H9 (cell line): ENCODE measurements around the gene RNF227. TPM values are rescaled to one million over a fixed set of nuclear protein-coding genes. Genes with fewer than 3 reads are reported as not detected.

ENCODE experiments used
- DNase-seq: peaks from one replicate; pipeline ENCODE4 v3.0.0-alpha.2; 2017
- H2AFZ ChIP-seq: one replicate; pipeline ENCODE4 v1.6.1; 2013; ENCODE audit warnings: mild to moderate bottlenecking, low read length, control low read depth, moderate library complexity
- H2AK5ac ChIP-seq: 2 replicates; pipeline ENCODE4 v1.6.1; 2013; ENCODE audit warnings: low read length, control low read depth, mixed read lengths; ENCODE audit not compliant: insufficient read length
- H2BK120ac ChIP-seq: one replicate; pipeline ENCODE4 v1.6.1; 2013; ENCODE audit warnings: low read depth, mild to moderate bottlenecking, low read length, control low read depth, inconsistent platforms; ENCODE audit not compliant: poor library complexity, severe bottlenecking
- H2BK12ac ChIP-seq: 2 replicates; pipeline ENCODE4 v1.6.1; 2013; ENCODE audit warnings: low read length, control low read depth, mixed read lengths, low read depth; ENCODE audit not compliant: insufficient read length
- H2BK15ac ChIP-seq: 2 replicates; pipeline ENCODE4 v1.6.1; 2013; ENCODE audit warnings: low read depth, low read length, control low read depth
- H2BK20ac ChIP-seq: one replicate; pipeline ENCODE4 v1.6.1; 2013; ENCODE audit warnings: low read depth, mild to moderate bottlenecking, low read length, control low read depth, inconsistent platforms; ENCODE audit not compliant: poor library complexity, severe bottlenecking
- H2BK5ac ChIP-seq: 2 replicates; pipeline ENCODE4 v1.6.1; 2013; ENCODE audit warnings: low read length, control low read depth, mixed read lengths; ENCODE audit not compliant: insufficient read length
- H3K14ac ChIP-seq: 2 replicates; pipeline ENCODE4 v1.6.1; 2013; ENCODE audit warnings: low read length, control low read depth; ENCODE audit not compliant: insufficient read depth
- H3K18ac ChIP-seq: 2 replicates; pipeline ENCODE4 v1.6.1; 2013; ENCODE audit warnings: low read depth, mild to moderate bottlenecking, mixed read lengths, low read length, control low read depth; ENCODE audit not compliant: insufficient read length
- H3K23ac ChIP-seq: 2 replicates; pipeline ENCODE4 v1.6.1; 2013; ENCODE audit warnings: low read length, control low read depth, mixed read lengths, low read depth; ENCODE audit not compliant: insufficient read length
- H3K23me2 ChIP-seq: 2 replicates; pipeline ENCODE4 v1.6.1; 2013; ENCODE audit warnings: low read depth, mild to moderate bottlenecking, mixed read lengths, low read length, control low read depth; ENCODE audit not compliant: insufficient read length, poor library complexity, severe bottlenecking
- H3K27ac ChIP-seq: 2 replicates; pipeline ENCODE4 v1.5.1; 2013; ENCODE audit warnings: low read length, control low read depth, mixed read lengths, low read depth; ENCODE audit not compliant: insufficient read length
- H3K27me3 ChIP-seq: 2 replicates; pipeline ENCODE4 v1.6.1; 2013; ENCODE audit warnings: low read length, control low read depth, inconsistent platforms; ENCODE audit not compliant: insufficient read depth
- H3K4ac ChIP-seq: 2 replicates; pipeline ENCODE4 v1.6.1; 2013; ENCODE audit warnings: low read depth, mild to moderate bottlenecking, control low read depth, inconsistent platforms, low read length, moderate library complexity
- H3K4me1 ChIP-seq: 2 replicates; pipeline ENCODE4 v1.6.1; 2013; ENCODE audit warnings: low read length, control low read depth, inconsistent platforms; ENCODE audit not compliant: insufficient read depth
- H3K4me2 ChIP-seq: 2 replicates; pipeline ENCODE4 v1.6.1; 2013; ENCODE audit warnings: low read length, control low read depth, mixed read lengths; ENCODE audit not compliant: insufficient read length, insufficient read depth
- H3K56ac ChIP-seq: 2 replicates; pipeline ENCODE4 v1.6.1; 2013; ENCODE audit warnings: low read depth, mild to moderate bottlenecking, mixed read lengths, low read length, control low read depth; ENCODE audit not compliant: insufficient read length
- H3K79me1 ChIP-seq: 2 replicates; pipeline ENCODE4 v1.6.1; 2013; ENCODE audit warnings: low read depth, mild to moderate bottlenecking, moderate library complexity, low read length, control low read depth, inconsistent platforms; ENCODE audit not compliant: insufficient read depth, poor library complexity, severe bottlenecking
- H3K79me2 ChIP-seq: 2 replicates; pipeline ENCODE4 v1.6.1; 2013; ENCODE audit warnings: low read length, control low read depth, inconsistent platforms; ENCODE audit not compliant: insufficient read depth
- H3K9ac ChIP-seq: 2 replicates; pipeline ENCODE4 v1.6.1; 2013; ENCODE audit warnings: low read length, control low read depth, mixed read lengths; ENCODE audit not compliant: insufficient read length; ENCODE audit errors: extremely low read depth
- H3K9me3 ChIP-seq: one replicate; pipeline ENCODE4 v1.6.1; 2013; ENCODE audit warnings: low read depth, low read length, inconsistent platforms; ENCODE audit not compliant: control insufficient read depth
- H3T11ph ChIP-seq: one replicate; pipeline ENCODE4 v1.6.1; 2013; ENCODE audit warnings: mild to moderate bottlenecking, low read length, control low read depth, inconsistent platforms
- H4K20me1 ChIP-seq: one replicate; pipeline ENCODE4 v1.6.1; 2013; ENCODE audit not compliant: control insufficient read depth, insufficient read length, insufficient read depth
- H4K5ac ChIP-seq: 2 replicates; pipeline ENCODE4 v1.6.1; 2013; ENCODE audit warnings: low read depth, mild to moderate bottlenecking, mixed read lengths, low read length, control low read depth; ENCODE audit not compliant: insufficient read length
- H4K8ac ChIP-seq: replicated peaks from 2 replicates; pipeline ENCODE4 v1.6.1; 2013; ENCODE audit warnings: low read length, control low read depth, mixed read lengths, low read depth; ENCODE audit not compliant: insufficient read length
- H4K91ac ChIP-seq: 2 replicates; pipeline ENCODE4 v1.6.1; 2013; ENCODE audit warnings: low read depth, mild to moderate bottlenecking, moderate library complexity, mixed read lengths, low read length, control low read depth; ENCODE audit not compliant: insufficient read length
- H3K27ac Mint-ChIP-seq, 3 experiments: 2 replicates in 2 of 3; 3 replicates in 1 of 3; pipeline ENCODE4 v1.8.0; 2020 to 2021; ENCODE audit warnings: mixed read lengths in 3 of 3, mild to moderate bottlenecking in 1 of 3, moderate library complexity in 1 of 3
- H3K27me3 Mint-ChIP-seq: 2 replicates; pipeline ENCODE4 v1.8.0; 2021; ENCODE audit warnings: low read depth, mild to moderate bottlenecking, moderate library complexity, mixed read lengths
- H3K36me3 Mint-ChIP-seq, 3 experiments: 2 replicates in 2 of 3; 3 replicates in 1 of 3; pipeline ENCODE4 v1.8.0; 2020 to 2021; ENCODE audit warnings: low read depth in 3 of 3, mixed read lengths in 3 of 3; ENCODE audit not compliant: insufficient read depth in 1 of 3
- H3K4me1 Mint-ChIP-seq, 2 experiments: 2 replicates each; pipeline ENCODE4 v1.8.0; 2020; ENCODE audit warnings: mixed read lengths in 2 of 2
- H3K4me3 Mint-ChIP-seq, 2 experiments: 2 replicates in 1 of 2; 3 replicates in 1 of 2; pipeline ENCODE4 v1.8.0; 2020 to 2021; ENCODE audit warnings: mild to moderate bottlenecking in 2 of 2, mixed read lengths in 2 of 2, moderate library complexity in 1 of 2
- H3K9me3 Mint-ChIP-seq, 2 experiments: 2 replicates in 1 of 2; 3 replicates in 1 of 2; pipeline ENCODE4 v1.8.0; 2020; ENCODE audit warnings: mild to moderate bottlenecking in 2 of 2, mixed read lengths in 2 of 2, moderate library complexity in 1 of 2
- CTCF ChIP-seq: fragments of 200-600 bp; sonication (generic); conservative IDR thresholded peaks from 3 replicates; pipeline ENCODE4 v1.8.0; 2021; ENCODE audit warnings: antibody characterized with exemption, mild to moderate bottlenecking
- WGBS: extraction: QIAGEN DNeasy Blood & Tissue Kit; methylation state at CpG from one replicate; pipeline ENCODE4 v1.1.7; 2013; ENCODE audit warnings: missing lambda C conversion rate, low lambda C conversion rate, mixed read lengths; ENCODE audit not compliant: insufficient read length; ENCODE audit errors: extremely low coverage; 5-methylcytosine and 5-hydroxymethylcytosine counted together
- total RNA-seq: library from RNA; stranded (reverse); gene quantifications from 2 replicates; pipeline ENCODE4 v1.2.1, GENCODE V29; 2021

Gene RNF227
- total RNA-seq, 1 experiment from 2014 or later, result 1.9 TPM

- Histone ChIP-seq H3K23ac (no peak overlapping the region), H3K18ac (no peak overlapping the region), H2AK5ac (no peak overlapping the region), H2AFZ (no peak overlapping the region), H3K4me1 (no peaks in the 10 kb centered on the region), H3K56ac (no peak overlapping the region), H4K8ac (no peak overlapping the region), H2BK5ac (no peak overlapping the region), H3K79me1 (no peaks in the 10 kb centered on the region), H3K4me2 (no peak overlapping the region), H2BK20ac (no peak overlapping the region), H3K23me2 (no peaks in the 10 kb centered on the region), H3K4ac (no peak overlapping the region), H3K79me2 (no peaks in the 10 kb centered on the region), H4K5ac (no peak overlapping the region), H4K91ac (no peak overlapping the region), H3T11ph (no peak overlapping the region), H3K14ac (no peak overlapping the region), H3K27ac (no peak overlapping the region), H3K9me3 (no peaks in the 10 kb centered on the region), H3K9ac (no peak overlapping the region), H3K27me3 (no peaks in the 10 kb centered on the region), H2BK15ac (no peak overlapping the region), H2BK12ac (no peak overlapping the region), H2BK120ac (no peak overlapping the region), H4K20me1 (no peaks in the 10 kb centered on the region)
- TF ChIP-seq CTCF, result no peak
- Mint-ChIP-seq H3K27me3 (no peaks in the 10 kb centered on the region), H3K4me1 (no peaks in the 10 kb centered on the region), H3K4me3 (no peak overlapping the region), H3K36me3 (peaks cover 22 to 77% (median 70%) of the 10 kb centered on the region in 3 experiments; a peak in 6 of 7 replicates), H3K9me3 (no peaks in the 10 kb centered on the region), H3K27ac (no peak overlapping the region)
- WGBS, result no CpG with 5 or more reads among the region's 5 CpGs
- no peak for DNase-seq
These were observed 30.4 kb upstream of the RNF227 start for GRCh38 chr17:7946441-7946840.
